SK-N-SH (cell line): ENCODE measurements around the gene LRRC17. TPM values are rescaled to one million over a fixed set of nuclear protein-coding genes. Genes with fewer than 3 reads are reported as not detected.

ENCODE experiments used
- CTCF ChIA-PET: fragments of 300-600, 350-600 bp; formaldehyde crosslinking; extraction: SDS; loops from one replicate; lab custom pipeline; 2021; lab: Yijun Ruan, JAX
- POLR2A ChIA-PET: fragments of 350-600 bp; sonication (Branson Sonifier 250); formaldehyde crosslinking; extraction: SDS; loops from one replicate; lab custom pipeline; 2020; ENCODE audit warnings: antibody characterized with exemption, inconsistent platforms; lab: Yijun Ruan, JAX
- DNase-seq: peaks from one replicate; pipeline ENCODE4 v3.0.0; 2012
- H2AFZ ChIP-seq: fragments of 200-600 bp; sonication (generic); 2 replicates; pipeline ENCODE4 v1.8.1; 2016; ENCODE audit warnings: antibody characterized with exemption, mild to moderate bottlenecking, low read depth
- H3F3A ChIP-seq: fragments of 200-600 bp; sonication (generic); replicated peaks from 2 replicates; pipeline ENCODE3; 2016; ENCODE audit warnings: antibody characterized with exemption, mild to moderate bottlenecking; ENCODE audit not compliant: insufficient read depth
- H3K27ac ChIP-seq, 2 experiments: fragments of 200-500 bp in 1 of 2; fragments of 200-600 bp in 1 of 2; sonication (Bioruptor generic) in 1 of 2; sonication (generic), shearing (Covaris generic) in 1 of 2; 2 replicates each; pipeline versions ENCODE4 v1.5.1 to v1.6.1; 2014 to 2016; ENCODE audit warnings: low read depth in 2 of 2, inconsistent platforms in 1 of 2, low read length in 1 of 2, mild to moderate bottlenecking in 1 of 2, mixed read lengths in 1 of 2
- H3K27me3 ChIP-seq: fragments of 200-600 bp; sonication (generic), shearing (Covaris generic); 2 replicates; pipeline ENCODE4 v1.6.1; 2016; ENCODE audit warnings: mixed run types; ENCODE audit not compliant: insufficient read depth
- H3K36me3 ChIP-seq, 2 experiments: fragments of 200-500 bp in 1 of 2; fragments of 200-600 bp in 1 of 2; sonication (Bioruptor generic) in 1 of 2; sonication (generic) in 1 of 2; replicated peaks in 1 of 2; 2 replicates each; pipeline versions ENCODE3 to v1.5.1; 2014 to 2016; ENCODE audit warnings: low read length in 1 of 2, mild to moderate bottlenecking in 1 of 2; ENCODE audit not compliant: insufficient read depth in 2 of 2, control insufficient read depth in 1 of 2
- H3K4me1 ChIP-seq, 2 experiments: fragments of 200-500 bp in 1 of 2; fragments of 200-600 bp in 1 of 2; sonication (Bioruptor generic) in 1 of 2; sonication (generic), shearing (Covaris generic) in 1 of 2; 2 replicates each; pipeline versions ENCODE4 v1.5.1 to v1.6.1; 2014 to 2016; ENCODE audit warnings: low read depth in 1 of 2, low read length in 1 of 2, mixed run types in 1 of 2; ENCODE audit not compliant: insufficient read depth in 2 of 2, control insufficient read depth in 1 of 2
- H3K4me2 ChIP-seq: fragments of 200-600 bp; sonication (generic), shearing (Covaris generic); 2 replicates; pipeline ENCODE4 v1.6.1; 2017; ENCODE audit warnings: mixed run types
- H3K4me3 ChIP-seq, 2 experiments: fragments of 200-500 bp in 1 of 2; fragments of 200-600 bp in 1 of 2; sonication (Bioruptor generic) in 1 of 2; sonication (generic), shearing (Covaris generic) in 1 of 2; 2 replicates each; pipeline versions ENCODE4 v1.5.1 to v1.8.1; 2014 to 2016; ENCODE audit warnings: low read depth in 2 of 2, inconsistent platforms in 1 of 2, low read length in 1 of 2, mild to moderate bottlenecking in 1 of 2, mixed read lengths in 1 of 2, moderate library complexity in 1 of 2
- H3K79me2 ChIP-seq: fragments of 200-600 bp; sonication (generic); 2 replicates; pipeline ENCODE4 v1.8.1; 2017; ENCODE audit warnings: mild to moderate bottlenecking; ENCODE audit not compliant: insufficient read depth
- H3K9ac ChIP-seq: fragments of 200-600 bp; sonication (generic); 2 replicates; pipeline ENCODE4 v1.6.1; 2017; ENCODE audit warnings: mixed run types
- H3K9me2 ChIP-seq: fragments of 200-600 bp; sonication (generic); 2 replicates; pipeline ENCODE4 v1.6.1; 2017; ENCODE audit warnings: mixed run types
- H3K9me3 ChIP-seq: fragments of 200-600 bp; sonication (generic); 2 replicates; pipeline ENCODE4 v1.6.1; 2017; ENCODE audit warnings: mixed run types, mild to moderate bottlenecking, moderate library complexity
- H4K20me1 ChIP-seq: fragments of 200-600 bp; sonication (generic); 2 replicates; pipeline ENCODE4 v1.6.1; 2017; ENCODE audit warnings: mild to moderate bottlenecking, mixed run types; ENCODE audit not compliant: insufficient read depth
- CHD2 ChIP-seq: fragments of 150-350 bp; IDR thresholded peaks from 2 replicates; pipeline ENCODE4 v1.6.1; 2018; ENCODE audit warnings: low read length; ENCODE audit not compliant: partially characterized antibody
- EP300 ChIP-seq, 2 experiments: IDR thresholded peaks; 2 replicates each; pipeline versions ENCODE4 v1.4.0 to v1.6.1; 2012; ENCODE audit warnings: borderline replicate concordance in 1 of 2, low read depth in 1 of 2, low read length in 1 of 2
- EZH2phosphoT487 ChIP-seq: fragments of 200-600 bp; sonication (generic); IDR thresholded peaks from 2 replicates; pipeline ENCODE4 v1.6.1; 2017; ENCODE audit warnings: low read depth, mixed run types, mild to moderate bottlenecking, antibody characterized with exemption, moderate library complexity, borderline replicate concordance
- FOSL2 ChIP-seq: IDR thresholded peaks from 2 replicates; pipeline ENCODE4 v1.4.0; 2012; ENCODE audit warnings: low read depth, mild to moderate bottlenecking, moderate library complexity, borderline replicate concordance
- FOXJ3 ChIP-seq: sonication (generic); formaldehyde crosslinking; IDR thresholded peaks from 2 replicates; pipeline ENCODE4 v1.5.1; 2020; ENCODE audit warnings: mild to moderate bottlenecking, missing genetic modification reagents
- GABPA ChIP-seq: IDR thresholded peaks from 2 replicates; pipeline ENCODE4 v1.4.0; 2012; ENCODE audit warnings: low read depth, mild to moderate bottlenecking
- JUND ChIP-seq: IDR thresholded peaks from 2 replicates; pipeline ENCODE4 v1.4.0; 2012
- MAX ChIP-seq: IDR thresholded peaks from 2 replicates; pipeline ENCODE4 v1.4.0; 2012; ENCODE audit warnings: low read depth
- MXI1 ChIP-seq: IDR thresholded peaks from 2 replicates; pipeline ENCODE4 v1.6.1; 2012; ENCODE audit warnings: mild to moderate bottlenecking, low read depth, low read length, improper control_type of control experiment
- NFIC ChIP-seq: IDR thresholded peaks from 2 replicates; pipeline ENCODE4 v1.4.0; 2012; ENCODE audit warnings: borderline replicate concordance
- NRF1 ChIP-seq: IDR thresholded peaks from 2 replicates; pipeline ENCODE4 v1.6.1; 2012; ENCODE audit warnings: low read depth, mild to moderate bottlenecking, low read length
- RAD21 ChIP-seq: IDR thresholded peaks from 2 replicates; pipeline ENCODE4 v1.6.1; 2012; ENCODE audit warnings: mild to moderate bottlenecking, low read length
- RCOR1 ChIP-seq: fragments of 150-350 bp; IDR thresholded peaks from 2 replicates; pipeline ENCODE4 v1.6.1; 2017; ENCODE audit warnings: antibody characterized with exemption, low read length
- RXRA ChIP-seq: IDR thresholded peaks from 2 replicates; pipeline ENCODE4 v1.4.0; 2012; ENCODE audit warnings: low read depth, mild to moderate bottlenecking, borderline replicate concordance
- SMC3 ChIP-seq: IDR thresholded peaks from 2 replicates; pipeline ENCODE4 v1.6.1; 2012; ENCODE audit warnings: low read depth, low read length, improper control_type of control experiment
- TCF12 ChIP-seq: IDR thresholded peaks from 2 replicates; pipeline ENCODE4 v1.4.0; 2012
- USF1 ChIP-seq: IDR thresholded peaks from 2 replicates; pipeline ENCODE4 v1.4.0; 2012; ENCODE audit warnings: low read depth, borderline replicate concordance
- YY1 ChIP-seq: IDR thresholded peaks from 2 replicates; pipeline ENCODE4 v1.4.0; 2012; ENCODE audit warnings: low read depth, mild to moderate bottlenecking
- ZBTB33 ChIP-seq: IDR thresholded peaks from 2 replicates; pipeline ENCODE4 v1.4.0; 2012; ENCODE audit warnings: low read depth, borderline replicate concordance
- polyA plus RNA-seq, 3 experiments: library from polyadenylated mRNA; depleted of rRNA; stranded (reverse); fragments of >200 nt; gene quantifications; 2 replicates each; pipeline ENCODE4 v1.2.3, GENCODE V29; 2012
- TF ChIP-seq, protein P1 (sequence below): fragments of 200-600 bp; sonication (generic); IDR thresholded peaks from 2 replicates; pipeline ENCODE4 v1.6.1; 2017; ENCODE audit warnings: antibody characterized with exemption, mild to moderate bottlenecking, moderate library complexity

LRRC17 gene
- polyA plus RNA-seq, 1 of the 3 experiments (the other 2 are of a cell fraction), result 101 TPM

GRCh38 chr7:102896585-102896984 lies 16.2 kb upstream of the LRRC17 start:
- no peak for DNase-seq
- H3K79me2 ChIP-seq, result no peaks in the 10 kb centered on the region
- no peaks in the 10 kb centered on the region for H4K20me1 ChIP-seq
- TF ChIP-seq CHD2, result no peak
- TF ChIP-seq JUND, result no peak
- TF ChIP-seq, protein P1, sequence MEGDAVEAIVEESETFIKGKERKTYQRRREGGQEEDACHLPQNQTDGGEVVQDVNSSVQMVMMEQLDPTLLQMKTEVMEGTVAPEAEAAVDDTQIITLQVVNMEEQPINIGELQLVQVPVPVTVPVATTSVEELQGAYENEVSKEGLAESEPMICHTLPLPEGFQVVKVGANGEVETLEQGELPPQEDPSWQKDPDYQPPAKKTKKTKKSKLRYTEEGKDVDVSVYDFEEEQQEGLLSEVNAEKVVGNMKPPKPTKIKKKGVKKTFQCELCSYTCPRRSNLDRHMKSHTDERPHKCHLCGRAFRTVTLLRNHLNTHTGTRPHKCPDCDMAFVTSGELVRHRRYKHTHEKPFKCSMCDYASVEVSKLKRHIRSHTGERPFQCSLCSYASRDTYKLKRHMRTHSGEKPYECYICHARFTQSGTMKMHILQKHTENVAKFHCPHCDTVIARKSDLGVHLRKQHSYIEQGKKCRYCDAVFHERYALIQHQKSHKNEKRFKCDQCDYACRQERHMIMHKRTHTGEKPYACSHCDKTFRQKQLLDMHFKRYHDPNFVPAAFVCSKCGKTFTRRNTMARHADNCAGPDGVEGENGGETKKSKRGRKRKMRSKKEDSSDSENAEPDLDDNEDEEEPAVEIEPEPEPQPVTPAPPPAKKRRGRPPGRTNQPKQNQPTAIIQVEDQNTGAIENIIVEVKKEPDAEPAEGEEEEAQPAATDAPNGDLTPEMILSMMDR, result no peak
- TF ChIP-seq FOXJ3 (CRISPR knock-in tag), result no peak
- no peak for TF ChIP-seq MAX
- TF ChIP-seq TCF12, result no peak
- TF ChIP-seq FOSL2, result no peak
- TF ChIP-seq RCOR1, result no peak
- no peak for TF ChIP-seq EZH2phosphoT487
- TF ChIP-seq ZBTB33, result no peak
- TF ChIP-seq GABPA, result no peak
- no peak for TF ChIP-seq USF1
- TF ChIP-seq YY1, result no peak
- TF ChIP-seq MXI1, result no peak
- TF ChIP-seq EP300 (IDR thresholded peaks at IDR 0.05; ENCODE audit: borderline replicate concordance in 1 of 2, low read depth in 1 of 2, low read length in 1 of 2), result no peak
- TF ChIP-seq NFIC, result no peak
- no peak for TF ChIP-seq SMC3
- TF ChIP-seq RAD21, result no peak
- TF ChIP-seq NRF1, result no peak
- TF ChIP-seq RXRA, result no peak
- no peaks in the 10 kb centered on the region for H3K9me3 ChIP-seq
- H3F3A ChIP-seq, result peaks cover 24% of the 10 kb centered on the region
- no peak overlapping the region for H3K4me3 ChIP-seq
- POLR2A ChIA-PET, result no interaction called here
- H3K4me2 ChIP-seq, result no peak overlapping the region
- H3K9me2 ChIP-seq, result no peaks in the 10 kb centered on the region
- no peak overlapping the region for H2AFZ ChIP-seq
- H3K36me3 ChIP-seq, result no peaks in the 10 kb centered on the region
- peak overlapping the region in 1 of 2 experiments; percentile 69; a peak in 1 of 4 replicates for H3K27ac ChIP-seq
- H3K27me3 ChIP-seq, result no peaks in the 10 kb centered on the region
- peaks cover 7 to 15% of the 10 kb centered on the region in 2 experiments for H3K4me1 ChIP-seq
- CTCF ChIA-PET, result no interaction called here
- no peak overlapping the region for H3K9ac ChIP-seq
